HCT116 (cell line): ENCODE measurements around the gene LDLRAD4. TPM values are rescaled to one million over a fixed set of nuclear protein-coding genes. Genes with fewer than 3 reads are reported as not detected.

Experiments used
- ATAC-seq: fragments of 200-7000 bp; cut with Tn5 transposase; 2 replicates; pipeline ENCODE4 v1.9.1; 2020; ENCODE audit warnings: mild to moderate bottlenecking, moderate library complexity
- BruUV-seq: library from RNA; stranded (reverse); fragments of 400-500 nt; replicated peaks from 2 replicates; lab custom pipeline; 2021; lab: Mats Ljungman, UMichigan
- CTCF ChIA-PET: fragments of 300-600 bp; sonication (Branson Sonifier 250); formaldehyde crosslinking; loops from one replicate; lab custom pipeline; 2021; ENCODE audit warnings: antibody characterized with exemption; lab: Charles Lee
- POLR2A ChIA-PET: fragments of 300-600, 350-600 bp; sonication (Branson Sonifier 250); formaldehyde crosslinking; loops from one replicate; lab custom pipeline; 2021; ENCODE audit warnings: antibody characterized with exemption; lab: Charles Lee
- RAD21 ChIA-PET, 2 experiments: fragments of 300-600 bp; sonication (Branson Sonifier 250); formaldehyde crosslinking; loops; one replicate each; lab custom pipeline; 2023; ENCODE audit warnings: low total read pairs in 2 of 2; ENCODE audit not compliant: uncharacterized antibody in 2 of 2, unreplicated experiment in 2 of 2, low non-redundant PET in 1 of 2; lab: Charles Lee
- DNase-seq: peaks from one replicate; pipeline ENCODE4 v3.0.0-alpha.2; 2010; ENCODE audit warnings: low read depth, low spot score
- H2AFZ ChIP-seq: fragments of 200-600 bp; shearing (Covaris generic), sonication (generic); 2 replicates; pipeline ENCODE4 v1.6.1; 2017; ENCODE audit warnings: low read depth, mixed run types, mixed read lengths, antibody characterized with exemption, low read length; ENCODE audit not compliant: poor library complexity, severe bottlenecking
- H3K27ac ChIP-seq: 2 replicates; pipeline ENCODE4 v1.5.1; 2012; ENCODE audit warnings: low read depth, low read length
- H3K27me3 ChIP-seq: fragments of 200-600 bp; sonication (generic); 2 replicates; pipeline ENCODE4 v1.6.1; 2016; ENCODE audit warnings: mixed run types, low read length, mixed read lengths; ENCODE audit not compliant: insufficient read depth
- H3K36me3 ChIP-seq, 2 experiments: fragments of 200-500 bp in 1 of 2; fragments of 200-600 bp in 1 of 2; sonication (Bioruptor generic) in 1 of 2; sonication (generic) in 1 of 2; 2 replicates each; pipeline versions ENCODE4 v1.5.1 to v1.6.1; 2014 to 2016; ENCODE audit warnings: low read length in 2 of 2, inconsistent platforms in 1 of 2, mixed read lengths in 1 of 2, mixed run types in 1 of 2; ENCODE audit not compliant: insufficient read depth in 2 of 2, control insufficient read depth in 1 of 2
- H3K4me1 ChIP-seq, 2 experiments: fragments of 200-600 bp in 1 of 2; sonication (generic) in 1 of 2; 2 replicates each; pipeline versions ENCODE4 v1.5.1 to v1.6.1; 2012 to 2017; ENCODE audit warnings: low read length in 2 of 2, inconsistent platforms in 1 of 2, mild to moderate bottlenecking in 1 of 2, mixed read lengths in 1 of 2, mixed run types in 1 of 2, moderate library complexity in 1 of 2; ENCODE audit not compliant: insufficient read depth in 2 of 2, control insufficient read depth in 1 of 2
- H3K4me2 ChIP-seq: fragments of 200-600 bp; sonication (generic); 2 replicates; pipeline ENCODE4 v1.6.1; 2017; ENCODE audit warnings: mixed run types, low read length, mixed read lengths
- H3K4me3 ChIP-seq, 2 experiments: fragments of 200-600 bp in 1 of 2; sonication (generic) in 1 of 2; replicated peaks in 1 of 2; 2 replicates each; pipeline ENCODE4 v1.5.1; 2011 to 2016; ENCODE audit warnings: low read length in 2 of 2, control low read depth in 1 of 2, low read depth in 1 of 2, mild to moderate bottlenecking in 1 of 2, mixed read lengths in 1 of 2, mixed run types in 1 of 2
- H3K79me2 ChIP-seq: fragments of 200-600 bp; sonication (generic); 2 replicates; pipeline ENCODE4 v1.6.1; 2017; ENCODE audit warnings: mild to moderate bottlenecking, mixed run types, low read length, moderate library complexity, mixed read lengths; ENCODE audit not compliant: insufficient read depth
- H3K9ac ChIP-seq: fragments of 200-600 bp; sonication (generic); 2 replicates; pipeline ENCODE4 v1.6.1; 2016; ENCODE audit warnings: low read length, mixed read lengths
- H3K9me2 ChIP-seq: fragments of 200-600 bp; sonication (generic), shearing (Covaris generic); 2 replicates; pipeline ENCODE4 v1.6.1; 2017; ENCODE audit warnings: mixed run types, mild to moderate bottlenecking, moderate library complexity; ENCODE audit not compliant: insufficient read depth
- H3K9me3 ChIP-seq, 2 experiments: fragments of 200-500 bp in 1 of 2; fragments of 200-600 bp in 1 of 2; sonication (Bioruptor generic) in 1 of 2; sonication (generic) in 1 of 2; 2 replicates each; pipeline ENCODE4 v1.6.1; 2014 to 2017; ENCODE audit warnings: low read length in 2 of 2, mixed read lengths in 2 of 2, inconsistent platforms in 1 of 2, low read depth in 1 of 2, mild to moderate bottlenecking in 1 of 2, mixed run types in 1 of 2, moderate library complexity in 1 of 2; ENCODE audit not compliant: control insufficient read depth in 1 of 2, insufficient read depth in 1 of 2
- H4K20me1 ChIP-seq: fragments of 200-600 bp; sonication (generic), shearing (Covaris generic); 2 replicates; pipeline ENCODE4 v1.6.1; 2017; ENCODE audit warnings: mixed run types, mild to moderate bottlenecking, moderate library complexity; ENCODE audit not compliant: insufficient read depth
- ELF1 ChIP-seq: IDR thresholded peaks from 2 replicates; pipeline ENCODE4 v1.6.1; 2012; ENCODE audit warnings: low read depth, borderline replicate concordance
- EZH2 ChIP-seq: fragments of 200-600 bp; sonication (generic); IDR thresholded peaks from 2 replicates; pipeline ENCODE4 v1.6.1; 2017; ENCODE audit warnings: antibody characterized with exemption, mixed run types
- EZH2phosphoT487 ChIP-seq: fragments of 200-600 bp; IDR thresholded peaks from 2 replicates; pipeline ENCODE4 v1.6.1; 2018; ENCODE audit warnings: antibody characterized with exemption, borderline replicate concordance
- JUND ChIP-seq: IDR thresholded peaks from 2 replicates; pipeline ENCODE4 v1.6.1; 2012
- POLR2A ChIP-seq: IDR thresholded peaks from 2 replicates; pipeline ENCODE4 v1.7.0; 2011; ENCODE audit warnings: borderline replicate concordance; ENCODE audit not compliant: insufficient read depth, insufficient read length; ENCODE audit errors: extremely low read depth
- POLR2AphosphoS5 ChIP-seq: IDR thresholded peaks from 2 replicates; pipeline ENCODE4 v1.6.1; 2011; ENCODE audit warnings: mild to moderate bottlenecking, low read depth, low read length, moderate library complexity
- SIN3A ChIP-seq: IDR thresholded peaks from 2 replicates; pipeline ENCODE4 v1.6.1; 2012; ENCODE audit warnings: low read depth
- SP1 ChIP-seq: IDR thresholded peaks from 2 replicates; pipeline ENCODE4 v1.6.1; 2012; ENCODE audit warnings: low read depth
- SRF ChIP-seq: IDR thresholded peaks from 2 replicates; pipeline ENCODE4 v1.6.1; 2012; ENCODE audit warnings: low read depth
- YY1 ChIP-seq: IDR thresholded peaks from 2 replicates; pipeline ENCODE4 v1.6.1; 2011; ENCODE audit warnings: low read length, low read depth, moderate library complexity, mild to moderate bottlenecking; ENCODE audit not compliant: insufficient replicate concordance; ENCODE audit errors: extremely low read depth
- ZFX ChIP-seq: fragments of 450-650 bp; IDR thresholded peaks from 2 replicates; pipeline ENCODE4 v1.6.1; 2017
- ZNF274 ChIP-seq: fragments of 200-500 bp; sonication (Bioruptor generic); IDR thresholded peaks from 2 replicates; pipeline ENCODE4 v1.6.1; 2014; ENCODE audit warnings: mild to moderate bottlenecking, low read depth, low read length, inconsistent platforms
- intact Hi-C: fragments of 100-400 bp; cut with micrococcal nuclease; formaldehyde crosslinking; loops from 2 replicates; pipeline ENCODE4 v1.10.0; 2022
- total RNA-seq: library from RNA; stranded (reverse); gene quantifications from one replicate; pipeline ENCODE4 v1.2.1, GENCODE V29; 2021; ENCODE audit not compliant: unreplicated experiment
- TF ChIP-seq, protein P1 (sequence below): IDR thresholded peaks from 2 replicates; pipeline ENCODE4 v1.6.1; 2012
- TF ChIP-seq, protein P2 (sequence below): IDR thresholded peaks from 2 replicates; pipeline ENCODE4 v1.6.1; 2012
- TF ChIP-seq, protein P3 (sequence below), 3 experiments: fragments of 200-600 bp in 1 of 3; sonication (generic) in 1 of 3; IDR thresholded peaks in 2 of 3; conservative IDR thresholded peaks in 1 of 3; 2 replicates each; pipeline ENCODE4 v1.5.1; 2012 to 2017; ENCODE audit warnings: low read depth in 2 of 3, low read length in 2 of 3, antibody characterized with exemption in 1 of 3, borderline replicate concordance in 1 of 3, control low read depth in 1 of 3, mild to moderate bottlenecking in 1 of 3, mixed read lengths in 1 of 3, mixed run types in 1 of 3, moderate library complexity in 1 of 3; ENCODE audit not compliant: insufficient read depth in 1 of 3

Gene LDLRAD4
- total RNA-seq, 1 experiment from 2014 or later: 1.2 TPM

DNA sequence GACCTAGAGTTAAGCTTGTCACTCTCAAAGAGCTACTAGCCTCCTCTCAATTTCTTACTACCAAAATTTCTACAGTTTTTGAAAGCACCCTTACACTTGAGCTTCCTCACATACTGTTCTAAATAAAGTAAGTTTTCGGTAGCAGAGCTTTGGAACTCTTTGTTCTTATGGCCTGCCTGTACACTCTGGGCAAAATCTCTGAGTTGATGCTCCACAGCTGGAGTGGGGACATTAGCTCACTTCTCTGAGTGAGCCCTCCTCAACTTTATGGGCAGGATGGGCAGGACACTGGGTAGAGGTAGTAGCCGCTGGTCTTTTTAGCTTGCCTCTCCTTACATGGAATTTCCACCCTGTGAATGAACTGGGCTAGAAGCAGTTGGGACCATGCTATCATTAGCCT lies 380.0 kb downstream of the LDLRAD4 start:
- Histone ChIP-seq H3K9ac (no peak overlapping the region), H2AFZ (no peak overlapping the region), H3K27ac (no peak overlapping the region), H3K4me2 (no peak overlapping the region), H3K9me3 (peaks cover 8 to 20% of the 10 kb centered on the region in 2 experiments; a peak in 3 of 4 replicates), H3K27me3 (no peaks in the 10 kb centered on the region), H4K20me1 (no peaks in the 10 kb centered on the region), H3K36me3 (no peaks in the 10 kb centered on the region), H3K4me3 (no peak overlapping the region), H3K9me2 (no peaks in the 10 kb centered on the region), H3K79me2 (no peaks in the 10 kb centered on the region), H3K4me1 (no peaks in the 10 kb centered on the region)
- no peak for ATAC-seq
- BruUV-seq: no TSS peak
- TF ChIP-seq EZH2phosphoT487 (no peak), EZH2 (no peak), POLR2AphosphoS5 (no peak), YY1 (no peak), ZNF274 (no peak), SP1 (no peak), ZFX (no peak), SIN3A (no peak), ELF1 (no peak), SRF (no peak), JUND (no peak), POLR2A (no peak)
- TF ChIP-seq, protein P1, sequence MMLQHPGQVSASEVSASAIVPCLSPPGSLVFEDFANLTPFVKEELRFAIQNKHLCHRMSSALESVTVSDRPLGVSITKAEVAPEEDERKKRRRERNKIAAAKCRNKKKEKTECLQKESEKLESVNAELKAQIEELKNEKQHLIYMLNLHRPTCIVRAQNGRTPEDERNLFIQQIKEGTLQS: no peak
- TF ChIP-seq, protein P2, sequence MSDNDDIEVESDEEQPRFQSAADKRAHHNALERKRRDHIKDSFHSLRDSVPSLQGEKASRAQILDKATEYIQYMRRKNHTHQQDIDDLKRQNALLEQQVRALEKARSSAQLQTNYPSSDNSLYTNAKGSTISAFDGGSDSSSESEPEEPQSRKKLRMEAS: no peak
- TF ChIP-seq, protein P3, sequence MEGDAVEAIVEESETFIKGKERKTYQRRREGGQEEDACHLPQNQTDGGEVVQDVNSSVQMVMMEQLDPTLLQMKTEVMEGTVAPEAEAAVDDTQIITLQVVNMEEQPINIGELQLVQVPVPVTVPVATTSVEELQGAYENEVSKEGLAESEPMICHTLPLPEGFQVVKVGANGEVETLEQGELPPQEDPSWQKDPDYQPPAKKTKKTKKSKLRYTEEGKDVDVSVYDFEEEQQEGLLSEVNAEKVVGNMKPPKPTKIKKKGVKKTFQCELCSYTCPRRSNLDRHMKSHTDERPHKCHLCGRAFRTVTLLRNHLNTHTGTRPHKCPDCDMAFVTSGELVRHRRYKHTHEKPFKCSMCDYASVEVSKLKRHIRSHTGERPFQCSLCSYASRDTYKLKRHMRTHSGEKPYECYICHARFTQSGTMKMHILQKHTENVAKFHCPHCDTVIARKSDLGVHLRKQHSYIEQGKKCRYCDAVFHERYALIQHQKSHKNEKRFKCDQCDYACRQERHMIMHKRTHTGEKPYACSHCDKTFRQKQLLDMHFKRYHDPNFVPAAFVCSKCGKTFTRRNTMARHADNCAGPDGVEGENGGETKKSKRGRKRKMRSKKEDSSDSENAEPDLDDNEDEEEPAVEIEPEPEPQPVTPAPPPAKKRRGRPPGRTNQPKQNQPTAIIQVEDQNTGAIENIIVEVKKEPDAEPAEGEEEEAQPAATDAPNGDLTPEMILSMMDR (IDR thresholded peaks at IDR 0.05 in 2 of 3, conservative IDR thresholded peaks at IDR 0.05 in 1 of 3; ENCODE audit: borderline replicate concordance in 1 of 3, insufficient read depth in 1 of 3, low read depth in 2 of 3, low read length in 2 of 3): no peak
- POLR2A ChIA-PET: no interaction called here
- no peak for DNase-seq
- CTCF ChIA-PET: no interaction called here
- RAD21 ChIA-PET: no interaction called here
- intact Hi-C loops: no loop called here
